A549 (cell line): Measurements from ENCODE around the gene ICOS.

Experiments used
- BHLHE40 ChIP-seq: IDR thresholded peaks from 2 replicates; pipeline ENCODE4 v1.6.1; 2012; ENCODE audit warnings: low read depth, low read length, inconsistent platforms
- CTCF ChIP-seq: fragments of >200 bp; sonication (Bioruptor Twin); formaldehyde crosslinking; IDR thresholded peaks from 3 replicates; pipeline ENCODE4 v1.5.1; 2016
- E2F6 ChIP-seq: IDR thresholded peaks from 2 replicates; pipeline ENCODE4 v1.6.1; 2012; ENCODE audit warnings: low read depth, borderline replicate concordance
- EHF ChIP-seq: fragments of 250-450 bp; sonication (Bioruptor Pico); IDR thresholded peaks from 2 replicates; pipeline ENCODE4 v1.5.0; 2020; ENCODE audit warnings: mild to moderate bottlenecking
- JUNB ChIP-seq: fragments of >200 bp; sonication (Bioruptor Twin); formaldehyde crosslinking; IDR thresholded peaks from 2 replicates; pipeline ENCODE4 v1.6.1; 2016
- MAZ ChIP-seq: fragments of 150-350 bp; IDR thresholded peaks from 2 replicates; pipeline ENCODE4 v1.6.1; 2014; ENCODE audit warnings: antibody characterized with exemption, low read depth, low read length, borderline replicate concordance
- MYC ChIP-seq: IDR thresholded peaks from 2 replicates; pipeline ENCODE4 v1.6.1; 2012; ENCODE audit warnings: mild to moderate bottlenecking, inconsistent platforms, low read length, improper control_type of control experiment, borderline replicate concordance
- POLR2A ChIP-seq: IDR thresholded peaks from 2 replicates; pipeline ENCODE4 v1.6.1; 2012; ENCODE audit warnings: mild to moderate bottlenecking, low read length
- POLR2AphosphoS2 ChIP-seq: conservative IDR thresholded peaks from 2 replicates; pipeline ENCODE4 v1.6.1; 2012; ENCODE audit warnings: low read length, improper control_type of control experiment, inconsistent platforms
- RAD21 ChIP-seq, 2 experiments: fragments of >200 bp in 1 of 2; sonication (Bioruptor Twin) in 1 of 2; formaldehyde crosslinking in 1 of 2; IDR thresholded peaks in 1 of 2; conservative IDR thresholded peaks in 1 of 2; 2 replicates in 1 of 2; 3 replicates in 1 of 2; pipeline ENCODE4 v1.6.1; 2012 to 2018; ENCODE audit warnings: inconsistent platforms in 1 of 2
- REST ChIP-seq: fragments of 200-600 bp; sonication (generic); IDR thresholded peaks from 2 replicates; pipeline ENCODE4 v1.6.1; 2016; ENCODE audit warnings: antibody characterized with exemption, mild to moderate bottlenecking, moderate library complexity
- SMC3 ChIP-seq: fragments of >200 bp; sonication (Bioruptor Twin); formaldehyde crosslinking; IDR thresholded peaks from 3 replicates; pipeline ENCODE4 v1.6.1; 2018; ENCODE audit warnings: inconsistent platforms
- ZFP36 ChIP-seq: fragments of 450-650 bp; IDR thresholded peaks from 2 replicates; pipeline ENCODE4 v1.6.1; 2014; ENCODE audit warnings: borderline replicate concordance; ENCODE audit not compliant: partially characterized antibody
- TF ChIP-seq, protein P1 (sequence below): IDR thresholded peaks from 2 replicates; pipeline ENCODE4 v1.6.1; 2012

DNA sequence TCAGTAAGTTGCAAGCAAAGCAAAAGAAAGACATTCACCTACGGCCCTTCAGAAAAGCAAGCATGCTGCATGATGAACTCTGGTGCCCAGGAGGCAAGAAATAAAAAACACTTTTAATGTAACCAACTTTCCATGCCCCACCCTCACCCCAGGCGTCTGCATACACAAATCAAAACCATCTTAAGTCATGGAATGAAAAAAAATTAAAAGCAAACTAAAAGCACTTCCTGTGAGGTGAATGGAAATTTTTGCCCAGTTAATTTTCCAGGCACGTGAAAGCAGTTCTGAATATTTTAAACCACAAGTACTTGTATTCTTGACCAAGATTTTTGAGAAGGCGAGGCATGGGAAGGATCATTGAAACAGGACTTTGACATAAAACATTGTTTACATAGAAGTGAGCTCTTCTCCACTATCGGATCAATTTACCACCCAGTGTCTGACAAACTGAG, 2.5 kb upstream of the ICOS start:
- TF ChIP-seq MAZ (no peak), POLR2A (no peak), RAD21 (conservative IDR thresholded peaks at IDR 0.05 in 1 of 2, IDR thresholded peaks at IDR 0.05 in 1 of 2) (no peak), CTCF (no peak), MYC (no peak), ZFP36 (no peak), REST (no peak), EHF (CRISPR knock-in tag) (no peak), SMC3 (no peak), JUNB (no peak), POLR2AphosphoS2 (no peak), BHLHE40 (no peak), E2F6 (no peak)
- TF ChIP-seq, protein P1, sequence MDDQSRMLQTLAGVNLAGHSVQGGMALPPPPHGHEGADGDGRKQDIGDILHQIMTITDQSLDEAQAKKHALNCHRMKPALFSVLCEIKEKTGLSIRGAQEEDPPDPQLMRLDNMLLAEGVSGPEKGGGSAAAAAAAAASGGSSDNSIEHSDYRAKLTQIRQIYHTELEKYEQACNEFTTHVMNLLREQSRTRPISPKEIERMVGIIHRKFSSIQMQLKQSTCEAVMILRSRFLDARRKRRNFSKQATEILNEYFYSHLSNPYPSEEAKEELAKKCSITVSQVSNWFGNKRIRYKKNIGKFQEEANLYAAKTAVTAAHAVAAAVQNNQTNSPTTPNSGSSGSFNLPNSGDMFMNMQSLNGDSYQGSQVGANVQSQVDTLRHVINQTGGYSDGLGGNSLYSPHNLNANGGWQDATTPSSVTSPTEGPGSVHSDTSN, result no peak
